GM18951 (cell line): ENCODE measurements around the gene RHOF.

Experiments
- POLR2A ChIP-seq: IDR thresholded peaks from 4 replicates; pipeline ENCODE4 v1.6.1; 2011; ENCODE audit warnings: mild to moderate bottlenecking; ENCODE audit not compliant: insufficient read length, insufficient read depth; ENCODE audit errors: extremely low read depth
- in situ Hi-C: fragments of 300-500 bp; cut with MboI; formaldehyde crosslinking; loops from one replicate; pipeline ENCODE4 v1.12.0; 2022; ENCODE audit warnings: low sequenced_read_pairs, mixed read lengths, inconsistent platforms; ENCODE audit not compliant: unreplicated experiment

Gene RHOF

DNA sequence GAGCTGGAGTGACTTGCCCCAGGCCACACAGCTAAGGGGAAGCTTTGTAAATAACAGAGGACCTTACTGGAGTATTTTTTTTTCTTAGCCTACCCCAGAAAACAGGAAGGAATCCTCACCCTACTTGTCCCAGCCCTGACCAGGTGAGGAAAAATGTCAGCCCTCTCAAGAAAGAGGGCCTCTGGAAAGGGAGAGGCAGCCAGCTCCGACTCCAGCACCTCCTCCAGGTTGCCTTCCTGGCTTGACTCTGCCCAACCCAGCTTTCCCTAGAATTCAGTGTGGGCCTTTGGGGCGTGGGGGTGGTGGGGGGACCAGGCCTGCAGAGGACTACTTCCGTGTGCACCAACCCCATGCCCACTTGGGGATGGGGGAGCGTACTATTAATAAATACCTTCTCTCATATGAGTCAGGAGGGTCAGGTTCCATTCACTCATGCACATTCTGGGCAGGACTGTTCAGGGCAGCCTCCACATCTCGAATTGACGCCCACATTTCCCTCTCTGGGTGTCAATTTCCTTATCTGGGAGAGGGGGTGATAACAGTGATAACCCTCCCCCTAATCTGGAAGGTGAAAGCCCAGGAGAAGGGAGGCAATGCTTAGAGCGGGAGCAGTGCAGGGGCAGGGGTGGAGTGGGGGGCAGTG is 5.2 kb downstream of the RHOF start:
- in situ Hi-C loops, result no loop called here
- no peak for TF ChIP-seq POLR2A

DNA sequence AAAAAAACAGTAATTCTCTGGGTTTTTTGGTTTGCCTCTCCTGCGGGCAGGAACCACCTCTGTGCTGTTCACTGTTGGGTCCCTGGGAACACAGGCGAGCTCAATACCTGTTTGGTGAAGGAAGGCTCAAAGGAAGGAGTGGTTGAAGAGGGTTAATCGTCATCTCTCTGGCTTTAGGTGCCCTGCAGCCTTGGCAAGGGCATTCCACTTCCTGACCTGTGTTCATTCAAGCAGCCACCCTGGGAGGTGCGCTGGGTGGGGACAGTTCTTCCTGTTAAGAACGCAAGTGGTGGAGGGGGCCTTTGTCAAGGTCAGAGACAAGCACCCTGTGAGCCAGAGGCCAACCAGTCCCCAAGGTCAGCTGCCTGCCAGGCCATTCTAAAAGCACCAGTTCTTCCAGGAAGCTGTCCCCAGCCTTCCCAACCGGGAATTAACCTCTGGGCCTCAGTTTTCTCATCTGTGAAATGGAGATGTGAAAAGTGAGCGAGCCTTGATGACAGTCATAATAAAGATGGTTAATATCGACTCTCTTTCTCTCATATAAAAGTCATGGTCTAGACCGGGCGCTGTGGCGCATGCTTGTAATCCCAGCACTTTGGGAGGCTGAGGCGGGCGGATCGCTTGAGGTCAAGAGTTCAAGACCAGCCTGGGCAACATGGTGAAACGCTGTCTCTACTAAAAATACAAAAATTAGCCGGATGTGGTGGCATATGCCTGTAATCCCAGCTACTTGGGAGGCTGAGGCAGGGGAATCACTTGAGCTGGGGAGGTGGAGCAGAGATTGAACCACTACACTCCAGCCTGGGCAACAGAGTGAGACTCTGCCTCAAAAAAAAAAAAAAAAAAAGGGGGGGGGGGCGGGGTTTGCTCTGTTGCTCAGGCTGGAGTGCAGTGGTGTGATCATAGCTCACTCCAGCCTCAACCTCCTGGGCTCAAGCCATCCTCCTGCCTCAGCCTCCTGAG is 6.1 kb downstream of the RHOF start:
- in situ Hi-C loops, result no loop called here
- no peak for TF ChIP-seq POLR2A

DNA sequence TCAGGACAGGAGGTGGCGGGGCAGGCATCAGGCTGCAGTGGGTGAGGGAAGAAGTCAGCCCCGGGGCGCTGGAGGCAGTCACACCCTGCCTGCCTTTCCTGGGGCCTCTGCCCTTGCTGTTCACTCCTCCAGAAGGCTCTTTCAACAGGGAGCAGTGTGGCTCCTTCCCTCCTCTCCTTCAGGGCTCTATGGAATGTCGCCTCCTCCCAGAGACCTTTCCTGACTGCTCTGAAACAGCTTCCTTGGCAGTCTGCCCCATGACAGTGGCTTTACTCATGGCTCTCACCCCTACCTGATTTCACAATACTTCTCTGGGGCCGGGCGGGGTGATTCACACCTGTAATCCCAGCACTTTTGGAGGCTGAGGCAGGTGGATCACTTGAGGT is 7.1 kb downstream of the RHOF start:
- in situ Hi-C loops, result no loop called here
- TF ChIP-seq POLR2A, result no peak

DNA sequence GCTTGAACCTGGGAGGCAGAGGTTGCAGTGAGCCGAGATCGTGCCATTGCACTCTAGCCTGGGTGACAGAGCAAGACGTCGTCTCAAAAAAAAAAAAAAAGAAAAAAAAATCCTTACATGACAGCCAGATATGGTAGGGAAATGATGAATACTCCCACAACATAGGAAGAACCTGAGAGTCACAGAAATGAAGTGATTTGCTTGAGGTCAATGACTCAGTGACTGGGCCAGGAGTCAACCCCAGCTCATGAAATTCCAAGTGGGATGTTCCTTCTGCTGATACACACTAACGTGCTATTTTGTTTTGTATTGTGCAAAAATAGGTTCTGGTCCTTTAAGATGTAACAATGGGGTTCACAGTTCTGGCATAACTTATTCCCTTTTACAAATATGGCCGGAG is 9.0 kb downstream of the RHOF start:
- in situ Hi-C loops, result no loop called here
- TF ChIP-seq POLR2A, result no peak

DNA sequence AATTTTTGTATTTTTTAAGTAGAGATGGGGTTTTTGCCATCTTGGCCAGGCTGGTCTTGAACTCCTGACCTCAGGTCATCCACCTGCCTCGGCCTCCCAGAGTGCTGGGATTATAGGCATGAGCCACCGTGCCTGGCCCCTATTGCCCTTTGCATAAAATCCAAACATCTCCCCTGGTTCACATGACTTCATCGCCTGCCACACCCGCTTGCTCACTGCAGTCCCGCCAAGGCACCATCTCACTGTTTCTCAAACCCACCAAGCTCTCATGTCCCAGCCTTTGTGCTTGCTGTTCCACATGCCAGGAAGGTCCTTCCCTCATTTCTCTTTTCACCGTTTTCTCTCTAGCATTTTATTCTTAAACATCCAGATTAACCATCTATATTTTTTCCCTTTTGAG is 9.7 kb downstream of the RHOF start:
- in situ Hi-C loops, result no loop called here
- TF ChIP-seq POLR2A, result no peak

DNA sequence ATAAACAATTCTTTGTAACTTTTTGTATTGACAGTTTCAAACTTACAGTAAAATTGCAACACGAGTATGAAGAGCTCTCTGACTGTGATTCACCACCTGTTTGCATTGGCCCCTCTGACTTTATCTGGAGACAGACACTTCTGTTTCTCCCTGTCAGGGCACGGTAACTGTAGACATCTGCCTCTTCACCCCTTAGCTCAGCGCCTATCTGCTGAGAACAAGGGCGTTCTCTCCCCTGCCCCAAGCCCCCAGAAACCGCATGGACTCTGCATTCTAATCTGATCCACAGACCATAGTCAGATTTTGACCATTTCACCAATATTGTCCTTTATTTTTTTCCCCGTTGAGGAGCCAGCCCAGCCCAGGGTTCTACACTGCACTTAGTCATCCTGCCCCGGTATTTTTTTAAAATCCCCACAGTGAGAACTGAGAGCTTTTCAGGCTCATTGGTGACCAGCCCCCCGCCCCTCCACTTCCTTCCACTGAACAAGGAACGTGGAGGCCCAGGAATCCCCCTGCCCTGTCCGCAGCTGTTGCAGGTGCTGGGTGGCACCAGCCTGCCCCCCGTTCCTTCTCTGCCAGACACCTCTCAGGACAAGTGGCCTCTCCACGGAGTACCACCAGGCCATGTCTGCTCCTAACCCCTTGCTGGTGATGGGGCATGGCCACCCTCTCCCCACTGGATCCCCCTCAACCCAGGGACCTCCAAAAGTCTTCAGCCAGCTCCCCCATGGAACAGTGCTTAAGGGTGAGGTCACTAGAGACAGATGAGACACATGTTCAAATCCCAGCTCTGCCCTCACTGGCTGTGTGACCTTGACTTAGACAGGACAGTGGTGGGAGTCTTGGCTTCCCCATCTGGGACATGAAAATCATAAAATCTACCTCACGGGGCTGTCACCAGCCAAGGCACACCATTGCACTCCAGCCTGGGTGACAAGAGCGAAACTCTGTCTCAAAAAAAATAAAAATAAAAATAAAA is 11.2 kb downstream of the RHOF start:
- TF ChIP-seq POLR2A, result no peak
- in situ Hi-C loops, result no loop called here

DNA sequence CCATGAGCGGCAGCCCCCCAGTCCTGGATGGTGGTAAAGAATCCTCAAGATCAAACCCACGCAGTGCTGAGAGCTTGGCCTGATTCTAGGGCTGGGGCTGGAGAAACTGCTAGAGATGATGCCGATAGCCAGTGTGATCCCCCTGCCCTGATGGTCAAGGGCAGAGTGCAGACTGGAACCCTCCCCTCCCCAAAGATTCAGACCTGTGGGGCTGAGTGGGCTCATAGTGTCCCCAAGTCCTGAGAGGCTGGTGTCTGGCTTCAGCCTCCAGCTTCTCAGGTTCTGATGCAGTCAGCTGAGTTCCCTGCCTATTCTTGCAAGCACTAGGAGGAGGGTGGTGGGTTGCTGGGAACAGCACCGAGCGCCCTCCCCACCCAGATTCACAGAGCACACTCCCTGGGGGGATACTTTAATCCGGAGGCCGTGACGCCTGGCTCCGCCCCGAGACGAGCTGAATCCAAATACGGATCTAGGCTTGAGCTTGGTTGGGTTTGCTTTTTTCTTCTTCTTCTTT is 11.9 kb downstream of the RHOF start:
- in situ Hi-C loops, result no loop called here
- no peak for TF ChIP-seq POLR2A

DNA sequence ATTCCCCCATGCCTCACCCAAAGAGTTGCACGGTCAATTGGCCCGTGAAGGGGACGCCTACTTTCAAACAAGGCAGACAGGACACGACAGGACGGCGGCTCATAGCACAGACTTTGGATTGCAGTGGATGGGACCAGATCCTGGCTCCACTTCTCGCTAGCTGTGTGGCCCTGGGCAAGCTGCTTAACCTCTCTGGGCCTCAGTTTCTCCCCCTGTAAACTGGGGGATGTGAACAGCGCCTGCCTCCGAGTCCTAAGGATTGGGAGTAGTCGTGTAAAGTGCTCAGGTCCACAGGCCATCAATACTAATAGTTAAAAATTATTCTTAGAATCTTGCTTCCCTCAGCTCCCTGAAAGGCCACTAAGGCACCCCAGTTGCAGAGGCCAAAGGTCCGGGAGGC is 13.1 kb downstream of the RHOF start:
- in situ Hi-C loops, result no loop called here
- TF ChIP-seq POLR2A, result no peak

DNA sequence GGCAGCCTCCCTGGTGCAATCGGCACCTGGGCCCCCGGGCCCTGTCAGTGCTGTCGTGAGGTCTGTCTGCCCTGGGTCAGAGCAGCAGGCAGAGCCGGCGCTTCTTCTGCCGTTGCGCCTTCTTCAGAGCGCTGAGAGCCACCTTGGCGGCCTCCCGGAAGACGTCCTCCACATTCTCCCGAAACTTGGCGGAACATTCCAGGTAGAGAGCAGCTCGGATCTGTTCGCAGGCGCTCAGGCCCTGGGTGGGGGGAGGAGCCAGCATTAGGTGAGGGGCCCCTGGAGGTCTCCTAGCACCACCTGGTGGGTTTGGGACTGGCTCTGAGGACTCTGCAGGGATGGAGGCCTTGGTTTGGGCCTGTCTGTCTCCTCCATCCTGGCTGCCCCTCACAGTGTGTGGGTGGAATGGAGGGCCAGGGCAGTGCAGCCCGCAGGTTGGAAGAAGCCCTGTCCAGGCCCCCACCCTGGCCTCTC is 14.0 kb downstream of the RHOF start:
- no peak for TF ChIP-seq POLR2A
- in situ Hi-C loops, result no loop called here

DNA sequence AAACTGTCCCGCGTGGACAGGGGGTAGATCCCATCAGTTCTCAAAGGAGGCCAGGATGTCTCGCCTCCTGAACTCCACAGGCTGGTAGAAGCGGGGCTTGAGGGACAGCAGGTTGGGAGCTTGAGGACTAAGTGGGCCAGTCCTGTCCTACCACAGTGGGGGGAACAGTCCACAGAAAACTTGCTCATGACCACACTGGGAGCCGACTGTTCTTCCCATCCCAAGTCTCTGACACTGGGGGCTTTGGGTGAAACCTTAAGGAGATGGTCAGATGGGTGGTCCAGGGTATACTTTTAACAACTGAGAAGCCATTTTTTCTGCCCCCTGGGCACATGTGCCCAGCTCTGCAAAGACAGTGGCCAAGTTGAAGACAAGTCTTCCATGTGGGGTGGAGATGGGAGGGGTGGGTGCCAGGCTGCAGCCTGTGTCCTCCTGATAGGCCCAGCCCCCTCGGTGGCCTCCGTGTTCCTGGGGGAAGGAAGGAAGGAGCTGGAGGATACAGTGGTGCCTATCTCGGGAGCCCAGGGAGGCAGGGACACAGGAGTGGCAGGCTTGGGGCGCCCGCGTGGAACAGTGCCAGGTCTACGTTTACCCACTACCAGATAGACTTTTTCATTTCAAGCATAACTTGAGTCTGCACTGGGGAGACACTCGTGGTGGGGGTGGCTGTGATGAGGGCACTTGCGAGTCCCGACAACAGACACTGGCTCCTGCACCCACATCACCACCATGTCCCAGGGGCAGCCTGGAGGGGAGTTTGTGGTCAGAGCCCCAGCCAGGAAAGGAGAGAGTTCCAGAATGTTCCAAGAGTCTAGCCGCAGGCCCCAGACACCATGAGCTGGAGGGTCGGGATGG is 14.7 kb downstream of the RHOF start:
- TF ChIP-seq POLR2A, result no peak
- in situ Hi-C loops, result no loop called here

DNA sequence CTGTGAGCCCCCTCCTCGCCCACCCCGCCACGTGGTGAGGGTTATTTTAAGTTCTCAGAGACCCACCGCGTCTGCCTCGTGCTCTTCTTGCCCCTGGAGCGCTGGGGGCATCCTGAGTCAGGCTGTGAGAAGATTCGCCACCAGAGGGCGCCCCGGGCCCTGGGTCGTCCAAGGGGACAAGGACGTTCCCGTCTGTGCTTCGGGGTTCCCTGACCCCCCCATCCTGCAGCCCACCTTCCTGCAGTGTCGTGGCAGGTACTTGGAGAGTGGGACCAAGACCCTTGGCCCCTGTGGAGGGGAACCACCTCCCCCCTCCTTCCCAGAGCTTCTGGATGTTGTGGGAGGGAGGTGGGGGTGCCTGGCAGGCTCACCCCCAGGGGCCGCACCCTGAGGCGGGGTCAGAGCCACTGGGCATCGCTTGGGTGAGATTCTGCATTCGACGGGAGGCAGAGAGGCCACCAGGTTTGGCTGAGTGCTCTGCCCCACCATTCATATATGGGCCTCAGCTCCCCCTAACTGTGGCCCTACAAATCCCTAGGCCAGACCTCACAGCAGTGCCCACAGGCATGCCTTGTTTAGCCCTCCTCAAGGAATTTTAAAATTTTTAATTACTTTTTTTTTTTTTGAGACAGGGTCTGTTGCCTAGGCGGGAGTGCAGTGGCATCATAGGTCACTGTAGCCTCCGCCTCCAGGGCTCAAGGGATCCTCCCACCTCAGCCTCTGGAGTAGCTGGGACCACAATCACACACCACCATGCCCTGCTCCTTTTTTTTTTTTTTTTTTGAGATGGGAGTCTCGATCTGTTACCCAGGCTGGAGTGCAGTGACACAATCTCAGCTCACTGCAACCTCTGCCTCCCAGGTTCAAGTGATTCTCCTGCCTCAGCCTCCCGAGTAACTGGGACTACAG is 17.0 kb downstream of the RHOF start:
- no peak for TF ChIP-seq POLR2A
- in situ Hi-C loops, result no loop called here
